Body of pancreas (tissue), 4 donors: ENCODE results near the gene NOXA1.

Experiments used
- CTCF ChIP-seq, 7 experiments: fragments of 450-650 bp in 4 of 7; fragments of 200-600 bp in 3 of 7; sonication (generic) in 3 of 7; IDR thresholded peaks; one replicate each; pipeline ENCODE4 v1.5.1; 2016 to 2019; ENCODE audit warnings: antibody characterized with exemption in 7 of 7
- POLR2A ChIP-seq, 3 donors: fragments of 450-650 bp; IDR thresholded peaks; one replicate each; pipeline ENCODE4 v1.6.1; 2016; ENCODE audit warnings: antibody characterized with exemption in 3 of 3, mild to moderate bottlenecking in 2 of 3

- TF ChIP-seq CTCF (IDR thresholded peaks at IDR 0.05) (no peak), POLR2A (IDR thresholded peaks at IDR 0.05) (no peak)
These were observed 24.8 kb downstream of the NOXA1 start for GRCh38 chr9:137447722-137448601.
